HUES48 (cell line): ENCODE data around the gene BCAS3.

ENCODE experiments used
- H3K27ac ChIP-seq: one replicate; pipeline ENCODE4 v1.7.0; 2013; ENCODE audit warnings: low read depth, low read length, inconsistent platforms
- H3K27me3 ChIP-seq: 2 replicates; pipeline ENCODE4 v1.6.1; 2013; ENCODE audit warnings: mild to moderate bottlenecking, low read length; ENCODE audit not compliant: control insufficient read depth, insufficient read depth
- H3K36me3 ChIP-seq: 2 replicates; pipeline ENCODE4 v1.6.1; 2013; ENCODE audit warnings: low read length; ENCODE audit not compliant: control insufficient read depth, insufficient read depth
- H3K4me1 ChIP-seq: 2 replicates; pipeline ENCODE4 v1.6.1; 2013; ENCODE audit warnings: mild to moderate bottlenecking, low read length; ENCODE audit not compliant: control insufficient read depth, insufficient read depth
- H3K4me3 ChIP-seq: 2 replicates; pipeline ENCODE4 v1.5.1; 2013; ENCODE audit warnings: mild to moderate bottlenecking, low read depth, low read length
- H3K9ac ChIP-seq: 2 replicates; pipeline ENCODE4 v1.6.1; 2013; ENCODE audit warnings: mild to moderate bottlenecking, low read depth, low read length, moderate library complexity
- H3K9me3 ChIP-seq: 2 replicates; pipeline ENCODE4 v1.6.1; 2013; ENCODE audit warnings: low read length; ENCODE audit not compliant: control insufficient read depth, insufficient read depth

The BCAS3 gene

GRCh38 chr17:61164517-61164916 lies 486.9 kb downstream of the BCAS3 start:
- no peak overlapping the region for H3K9ac ChIP-seq
- no peak overlapping the region for H3K27ac ChIP-seq
- no peaks in the 10 kb centered on the region for H3K36me3 ChIP-seq
- H3K4me1 ChIP-seq: peaks cover 17% of the 10 kb centered on the region
- no peaks in the 10 kb centered on the region for H3K27me3 ChIP-seq
- no peaks in the 10 kb centered on the region for H3K9me3 ChIP-seq
- no peak overlapping the region for H3K4me3 ChIP-seq

- H3K36me3 ChIP-seq: no peaks in the 10 kb centered on the region
- no peak overlapping the region for H3K4me3 ChIP-seq
- H3K27ac ChIP-seq: no peak overlapping the region
- no peak overlapping the region for H3K9ac ChIP-seq
- H3K9me3 ChIP-seq: no peaks in the 10 kb centered on the region
- H3K27me3 ChIP-seq: no peaks in the 10 kb centered on the region
- no peaks in the 10 kb centered on the region for H3K4me1 ChIP-seq
Observed at GRCh38 chr17:61167075-61167474, 489.4 kb downstream of the BCAS3 start.

GRCh38 chr17:61168506-61168905 lies 490.9 kb downstream of the BCAS3 start:
- H3K9ac ChIP-seq: no peak overlapping the region
- no peak overlapping the region for H3K4me3 ChIP-seq
- H3K4me1 ChIP-seq: no peaks in the 10 kb centered on the region
- H3K36me3 ChIP-seq: no peaks in the 10 kb centered on the region
- H3K27ac ChIP-seq: no peak overlapping the region
- H3K9me3 ChIP-seq: no peaks in the 10 kb centered on the region
- no peaks in the 10 kb centered on the region for H3K27me3 ChIP-seq

- Histone ChIP-seq H3K27ac (no peak overlapping the region), H3K4me1 (no peaks in the 10 kb centered on the region), H3K9ac (no peak overlapping the region), H3K9me3 (no peaks in the 10 kb centered on the region), H3K4me3 (no peak overlapping the region), H3K27me3 (no peaks in the 10 kb centered on the region), H3K36me3 (no peaks in the 10 kb centered on the region)
Observed at GRCh38 chr17:61174310-61174709, 496.7 kb downstream of the BCAS3 start.

- no peaks in the 10 kb centered on the region for H3K4me1 ChIP-seq
- no peak overlapping the region for H3K4me3 ChIP-seq
- no peak overlapping the region for H3K9ac ChIP-seq
- no peak overlapping the region for H3K27ac ChIP-seq
- H3K36me3 ChIP-seq: no peaks in the 10 kb centered on the region
- H3K27me3 ChIP-seq: no peaks in the 10 kb centered on the region
- H3K9me3 ChIP-seq: no peaks in the 10 kb centered on the region
Observed at GRCh38 chr17:61175298-61176142, 497.9 kb downstream of the BCAS3 start.

- no peak overlapping the region for H3K4me3 ChIP-seq
Observed at GRCh38 chr17:61177351-61177750, 499.7 kb downstream of the BCAS3 start.

GRCh38 chr17:61178284-61178683 lies 500.6 kb downstream of the BCAS3 start:
- H3K36me3 ChIP-seq: no peaks in the 10 kb centered on the region
- H3K27me3 ChIP-seq: no peaks in the 10 kb centered on the region
- no peak overlapping the region for H3K27ac ChIP-seq
- no peaks in the 10 kb centered on the region for H3K4me1 ChIP-seq
- no peaks in the 10 kb centered on the region for H3K9me3 ChIP-seq
- H3K9ac ChIP-seq: no peak overlapping the region
- no peak overlapping the region for H3K4me3 ChIP-seq

More at GRCh38 chr17:61177351-61177750, 499.7 kb downstream of the BCAS3 start:
- no peaks in the 10 kb centered on the region for H3K9me3 ChIP-seq
- no peaks in the 10 kb centered on the region for H3K27me3 ChIP-seq
- H3K36me3 ChIP-seq: no peaks in the 10 kb centered on the region
- no peaks in the 10 kb centered on the region for H3K4me1 ChIP-seq
- H3K9ac ChIP-seq: no peak overlapping the region
- H3K27ac ChIP-seq: no peak overlapping the region

GRCh38 chr17:61179380-61179806 lies 501.7 kb downstream of the BCAS3 start:
- no peak overlapping the region for H3K9ac ChIP-seq
- no peaks in the 10 kb centered on the region for H3K36me3 ChIP-seq
- no peak overlapping the region for H3K27ac ChIP-seq
- H3K27me3 ChIP-seq: no peaks in the 10 kb centered on the region
- H3K9me3 ChIP-seq: no peaks in the 10 kb centered on the region
- H3K4me1 ChIP-seq: no peaks in the 10 kb centered on the region
- H3K4me3 ChIP-seq: no peak overlapping the region

- Histone ChIP-seq H3K9me3 (no peaks in the 10 kb centered on the region), H3K27ac (no peak overlapping the region), H3K4me3 (no peak overlapping the region), H3K36me3 (no peaks in the 10 kb centered on the region), H3K9ac (no peak overlapping the region), H3K4me1 (peaks cover 12% of the 10 kb centered on the region), H3K27me3 (no peaks in the 10 kb centered on the region)
Observed at GRCh38 chr17:61183793-61184192, 506.1 kb downstream of the BCAS3 start.

- H3K9ac ChIP-seq: no peak overlapping the region
- no peaks in the 10 kb centered on the region for H3K9me3 ChIP-seq
- H3K27me3 ChIP-seq: no peaks in the 10 kb centered on the region
- H3K4me1 ChIP-seq: peaks cover 18% of the 10 kb centered on the region
- no peaks in the 10 kb centered on the region for H3K36me3 ChIP-seq
- H3K27ac ChIP-seq: no peak overlapping the region
- no peak overlapping the region for H3K4me3 ChIP-seq
Observed at GRCh38 chr17:61185385-61185784, 507.7 kb downstream of the BCAS3 start.

GRCh38 chr17:61187038-61187437 lies 509.4 kb downstream of the BCAS3 start:
- H3K9me3 ChIP-seq: no peaks in the 10 kb centered on the region
- H3K36me3 ChIP-seq: no peaks in the 10 kb centered on the region
- no peaks in the 10 kb centered on the region for H3K27me3 ChIP-seq
- H3K9ac ChIP-seq: no peak overlapping the region
- H3K27ac ChIP-seq: no peak overlapping the region
- H3K4me3 ChIP-seq: no peak overlapping the region
- peaks cover 18% of the 10 kb centered on the region for H3K4me1 ChIP-seq
